ENCODE results near the gene TPST1. TPM values are rescaled to one million over a fixed set of nuclear protein-coding genes. Genes with fewer than 3 reads are reported as not detected.

The TPST1 gene
- polyA plus RNA-seq, 1 of the 3 experiments (the other 2 are of a cell fraction): 36.4 TPM

GRCh38 chr7:66352071-66352470 is 146.9 kb downstream of the TPST1 start:
- peaks cover 5 to 24% of the 10 kb centered on the region in 2 experiments; a peak in 3 of 4 replicates for H3K4me1 ChIP-seq (ENCODE audit: control insufficient read depth in 1 of 2, insufficient read depth in 2 of 2, low read depth in 1 of 2, low read length in 1 of 2)
- H3K27ac ChIP-seq (ENCODE audit: low read depth in 2 of 2, low read length in 1 of 2): no peak overlapping the region
- peaks cover 3 to 5% of the 10 kb centered on the region in 2 experiments for H3K36me3 ChIP-seq (replicated peaks in 1 of 2; ENCODE audit: control insufficient read depth in 1 of 2, insufficient read depth in 2 of 2, low read length in 1 of 2)
- H3K9me2 ChIP-seq: no peaks in the 10 kb centered on the region
- CTCF ChIA-PET: interaction anchor here (1.1 kb wide), 1 partner anchor 40 kb away, joined by 3 read pairs; no protein-coding TSS in a partner anchor
- H3K79me2 ChIP-seq (ENCODE audit: insufficient read depth): no peaks in the 10 kb centered on the region
- H2AFZ ChIP-seq (ENCODE audit: low read depth): no peak overlapping the region
- no peaks in the 10 kb centered on the region for H4K20me1 ChIP-seq (ENCODE audit: insufficient read depth)
- TF ChIP-seq FOXJ3 (CRISPR knock-in tag; IDR thresholded peaks at IDR 0.05): no peak
- TF ChIP-seq USF2 (IDR thresholded peaks at IDR 0.05; ENCODE audit: borderline replicate concordance, low read depth, low read length): no peak
- TF ChIP-seq, protein P1, sequence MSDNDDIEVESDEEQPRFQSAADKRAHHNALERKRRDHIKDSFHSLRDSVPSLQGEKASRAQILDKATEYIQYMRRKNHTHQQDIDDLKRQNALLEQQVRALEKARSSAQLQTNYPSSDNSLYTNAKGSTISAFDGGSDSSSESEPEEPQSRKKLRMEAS (IDR thresholded peaks at IDR 0.05; ENCODE audit: low read depth): no peak
- TF ChIP-seq MXI1 (IDR thresholded peaks at IDR 0.05; ENCODE audit: low read depth, low read length): no peak
- no peak for TF ChIP-seq SIN3A (IDR thresholded peaks at IDR 0.05; ENCODE audit: borderline replicate concordance, low read depth, low read length)
- no peak for TF ChIP-seq USF1 (IDR thresholded peaks at IDR 0.05; ENCODE audit: borderline replicate concordance, low read depth)
- TF ChIP-seq YY1 (IDR thresholded peaks at IDR 0.05; ENCODE audit: low read depth): no peak
- TF ChIP-seq TAF1 (IDR thresholded peaks at IDR 0.05; ENCODE audit: borderline replicate concordance, low read depth, low read length): no peak
- no peak for TF ChIP-seq CTCF (IDR thresholded peaks at IDR 0.05)
- TF ChIP-seq FOSL2 (IDR thresholded peaks at IDR 0.05; ENCODE audit: borderline replicate concordance, low read depth): no peak
- no peak for TF ChIP-seq FOXM1 (IDR thresholded peaks at IDR 0.05; ENCODE audit: low read depth)
- TF ChIP-seq NRF1 (IDR thresholded peaks at IDR 0.05; ENCODE audit: low read depth, low read length): no peak
- no peak for TF ChIP-seq PBX3 (IDR thresholded peaks at IDR 0.05)
- no peak for TF ChIP-seq TEAD4 (IDR thresholded peaks at IDR 0.05; ENCODE audit: borderline replicate concordance, insufficient read depth)
- no peak for TF ChIP-seq ELF1 (IDR thresholded peaks at IDR 0.05)
- no peak for TF ChIP-seq NFIC (IDR thresholded peaks at IDR 0.05; ENCODE audit: borderline replicate concordance)
- no peak for TF ChIP-seq RCOR1 (IDR thresholded peaks at IDR 0.05; ENCODE audit: low read length)
- TF ChIP-seq POLR2AphosphoS5 (IDR thresholded peaks at IDR 0.05; ENCODE audit: low read depth, low read length): no peak
- peak overlapping the region; percentile 25; the same call in 1 of the 2 replicates for H3K4me2 ChIP-seq
- 53% methylated on average over 4 of the region's 4 CpGs for WGBS (ENCODE audit: low lambda C conversion rate)
- POLR2A ChIA-PET: no interaction called here
- H3K9me3 ChIP-seq: no peaks in the 10 kb centered on the region
- no peaks in the 10 kb centered on the region for H3K27me3 ChIP-seq (ENCODE audit: insufficient read depth)
- no peaks in the 10 kb centered on the region for H3F3A ChIP-seq (replicated peaks; ENCODE audit: insufficient read depth)
- no peak overlapping the region for H3K9ac ChIP-seq
- H3K4me3 ChIP-seq (ENCODE audit: low read depth in 2 of 2, low read length in 1 of 2): no peak overlapping the region
- DNase-seq: no peak

Data from SK-N-SH (cell line).